ENCODE data around the gene RANBP3. TPM values are rescaled to one million over a fixed set of nuclear protein-coding genes. Genes with fewer than 3 reads are reported as not detected.
A peak's percentile ranks its signal among the peaks of the same experiment; 100 is the strongest.

RANBP3 gene
- total and polyA plus RNA-seq, 2 experiments from 2014 or later: 41.8 to 50.0 TPM

- Histone ChIP-seq H3K9ac (no peak overlapping the region), H4K20me1 (ENCODE audit: insufficient read depth) (no peaks in the 10 kb centered on the region), H3K27ac (no peak overlapping the region), H3K79me2 (ENCODE audit: insufficient read depth) (peaks cover 18% of the 10 kb centered on the region), H3K9me3 (ENCODE audit: low read depth) (no peaks in the 10 kb centered on the region), H2AFZ (no peak overlapping the region), H3K4me3 (no peak overlapping the region), H3K9me2 (ENCODE audit: insufficient read depth) (no peaks in the 10 kb centered on the region), H3K4me1 (ENCODE audit: insufficient read depth) (no peaks in the 10 kb centered on the region), H3K27me3 (replicated peaks; ENCODE audit: insufficient read depth) (no peaks in the 10 kb centered on the region), H3K4me2 (ENCODE audit: unreplicated experiment) (no peak overlapping the region), H3K36me3 (ENCODE audit: low read depth) (no peaks in the 10 kb centered on the region), H3F3A (ENCODE audit: insufficient read depth) (no peaks in the 10 kb centered on the region)
- TF ChIP-seq EZH2phosphoT487 (IDR thresholded peaks at IDR 0.05; ENCODE audit: insufficient read depth, low read depth) (no peak), EZH2 (IDR thresholded peaks at IDR 0.05; ENCODE audit: insufficient read depth, poor library complexity, severe bottlenecking) (no peak)
- in situ Hi-C loops (cut with MboI): loop anchor here (5.0 kb wide), 1 partner anchor 92 kb away; no protein-coding TSS in a partner anchor
- 46% methylated on average over 27 to 28 of the region's 28 CpGs for WGBS, 2 experiments (ENCODE audit: low coverage in 1 of 2, low lambda C conversion rate in 2 of 2, missing lambda C conversion rate in 2 of 2)
- no peak for DNase-seq
Observed at GRCh38 chr19:5893907-5894703, 83.8 kb downstream of the RANBP3 start.

GRCh38 chr19:5893296-5893903, 84.5 kb downstream of the RANBP3 start:
- Histone ChIP-seq H4K20me1 (ENCODE audit: insufficient read depth) (no peaks in the 10 kb centered on the region), H3K4me2 (ENCODE audit: unreplicated experiment) (no peak overlapping the region), H3K27ac (no peak overlapping the region), H3K36me3 (ENCODE audit: low read depth) (no peaks in the 10 kb centered on the region), H3K79me2 (ENCODE audit: insufficient read depth) (peaks cover 11% of the 10 kb centered on the region), H3K4me1 (ENCODE audit: insufficient read depth) (no peaks in the 10 kb centered on the region), H2AFZ (no peak overlapping the region), H3K9ac (no peak overlapping the region), H3K9me3 (ENCODE audit: low read depth) (no peaks in the 10 kb centered on the region), H3K9me2 (ENCODE audit: insufficient read depth) (no peaks in the 10 kb centered on the region), H3K27me3 (replicated peaks; ENCODE audit: insufficient read depth) (no peaks in the 10 kb centered on the region), H3F3A (ENCODE audit: insufficient read depth) (no peaks in the 10 kb centered on the region), H3K4me3 (no peak overlapping the region)
- in situ Hi-C loops (cut with MboI): loop anchor here (5.0 kb wide), 1 partner anchor 91 kb away; no protein-coding TSS in a partner anchor
- no peak for DNase-seq
- TF ChIP-seq EZH2phosphoT487 (IDR thresholded peaks at IDR 0.05; ENCODE audit: insufficient read depth, low read depth) (no peak), EZH2 (IDR thresholded peaks at IDR 0.05; ENCODE audit: insufficient read depth, poor library complexity, severe bottlenecking) (no peak)
- WGBS, 2 experiments (ENCODE audit: low coverage in 1 of 2, low lambda C conversion rate in 2 of 2, missing lambda C conversion rate in 2 of 2): 38 to 41% methylated on average over 13 of the region's 13 CpGs

GRCh38 chr19:5892772-5893275, 85.1 kb downstream of the RANBP3 start:
- Histone ChIP-seq H3K4me2 (ENCODE audit: unreplicated experiment) (no peak overlapping the region), H3K27ac (no peak overlapping the region), H3F3A (ENCODE audit: insufficient read depth) (no peaks in the 10 kb centered on the region), H3K36me3 (ENCODE audit: low read depth) (no peaks in the 10 kb centered on the region), H3K4me3 (no peak overlapping the region), H3K9ac (no peak overlapping the region), H3K9me3 (ENCODE audit: low read depth) (no peaks in the 10 kb centered on the region), H3K79me2 (ENCODE audit: insufficient read depth) (peaks cover 5% of the 10 kb centered on the region), H3K27me3 (replicated peaks; ENCODE audit: insufficient read depth) (no peaks in the 10 kb centered on the region), H3K9me2 (ENCODE audit: insufficient read depth) (no peaks in the 10 kb centered on the region), H4K20me1 (ENCODE audit: insufficient read depth) (no peaks in the 10 kb centered on the region), H3K4me1 (ENCODE audit: insufficient read depth) (no peaks in the 10 kb centered on the region), H2AFZ (no peak overlapping the region)
- TF ChIP-seq EZH2 (IDR thresholded peaks at IDR 0.05; ENCODE audit: insufficient read depth, poor library complexity, severe bottlenecking) (no peak), EZH2phosphoT487 (IDR thresholded peaks at IDR 0.05; ENCODE audit: insufficient read depth, low read depth) (no peak)
- in situ Hi-C loops (cut with MboI): loop anchor here (5.0 kb wide), 1 partner anchor 91 kb away; no protein-coding TSS in a partner anchor
- DNase-seq: no peak
- WGBS, 2 experiments (ENCODE audit: low coverage in 1 of 2, low lambda C conversion rate in 2 of 2, missing lambda C conversion rate in 2 of 2): 40% methylated on average over 15 of the region's 15 CpGs

DNA sequence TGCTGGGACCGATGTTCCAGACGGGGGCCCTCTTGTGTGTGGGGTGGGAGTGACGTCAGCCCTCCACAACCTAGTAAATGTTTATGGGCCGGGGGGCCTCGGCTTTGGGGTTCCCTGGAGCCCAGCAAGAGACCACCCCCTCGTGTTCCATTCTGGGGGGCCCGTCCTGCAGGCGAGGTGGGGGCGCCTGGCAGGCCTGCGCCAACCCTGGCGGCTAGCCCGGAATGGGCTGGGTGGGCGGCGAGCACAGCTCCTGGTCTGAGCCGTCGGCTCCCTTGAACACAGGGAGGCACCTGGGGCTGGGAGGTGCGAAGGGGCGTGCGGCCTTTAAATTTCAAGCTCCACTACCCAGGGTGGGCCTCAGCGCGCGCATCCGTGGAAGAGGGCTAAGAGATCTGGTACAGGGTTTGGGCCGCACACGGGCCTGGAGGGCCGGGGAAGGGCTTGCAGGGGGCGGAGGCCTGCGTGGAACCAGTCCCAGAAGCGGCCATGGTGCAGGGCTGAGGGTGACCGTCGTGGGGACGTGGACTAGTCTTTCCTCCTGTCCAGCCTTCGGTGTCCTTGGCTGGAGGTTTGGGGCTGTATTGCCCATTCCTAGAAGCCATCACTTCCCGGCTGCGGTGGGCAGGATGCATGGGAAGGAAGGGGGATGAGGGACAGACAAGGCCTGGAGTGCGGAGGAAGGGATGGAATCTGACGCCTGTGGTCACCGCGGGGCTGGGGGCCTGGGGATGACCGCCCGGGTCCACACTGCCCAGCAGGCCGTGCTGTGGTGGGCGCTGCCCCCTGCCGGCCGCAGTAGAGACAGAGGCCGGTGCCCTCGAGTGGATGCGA, 85.8 kb downstream of the RANBP3 start:
- H3K27ac ChIP-seq: no peak overlapping the region
- TF ChIP-seq EZH2 (IDR thresholded peaks at IDR 0.05; ENCODE audit: insufficient read depth, poor library complexity, severe bottlenecking) (no peak), EZH2phosphoT487 (IDR thresholded peaks at IDR 0.05; ENCODE audit: insufficient read depth, low read depth) (no peak)
- no peaks in the 10 kb centered on the region for H3K79me2 ChIP-seq (ENCODE audit: insufficient read depth)
- in situ Hi-C loops (cut with MboI): loop anchor here (5.0 kb wide), 1 partner anchor 90 kb away; no protein-coding TSS in a partner anchor
- peak; percentile 67 for DNase-seq
- no peaks in the 10 kb centered on the region for H4K20me1 ChIP-seq (ENCODE audit: insufficient read depth)
- H3K36me3 ChIP-seq (ENCODE audit: low read depth): no peaks in the 10 kb centered on the region
- H3K9me3 ChIP-seq (ENCODE audit: low read depth): no peaks in the 10 kb centered on the region
- no peaks in the 10 kb centered on the region for H3K9me2 ChIP-seq (ENCODE audit: insufficient read depth)
- no peak overlapping the region for H3K4me2 ChIP-seq (ENCODE audit: unreplicated experiment)
- WGBS, 2 experiments (ENCODE audit: low coverage in 1 of 2, low lambda C conversion rate in 2 of 2, missing lambda C conversion rate in 2 of 2): 11 to 12% methylated on average over 34 to 43 of the region's 48 CpGs
- no peak overlapping the region for H2AFZ ChIP-seq
- no peak overlapping the region for H3K9ac ChIP-seq
- H3F3A ChIP-seq (ENCODE audit: insufficient read depth): no peaks in the 10 kb centered on the region
- H3K4me1 ChIP-seq (ENCODE audit: insufficient read depth): no peaks in the 10 kb centered on the region
- H3K4me3 ChIP-seq: no peak overlapping the region
- H3K27me3 ChIP-seq (replicated peaks; ENCODE audit: insufficient read depth): no peaks in the 10 kb centered on the region
